Transverse colon (tissue), 4 donors: Measurements from ENCODE around the gene CDR2. TPM values are rescaled to one million over a fixed set of nuclear protein-coding genes. Genes with fewer than 3 reads are reported as not detected.
"Not testable (repeated sequence)": the region's sequence is repeated elsewhere in the genome, so short reads cannot be mapped to it uniquely, and the experiment has no call there.

Experiments used
- DNase-seq: peaks from one replicate; pipeline ENCODE4 v3.0.0-alpha.2; 2019
- H3K27ac ChIP-seq, 4 donors: fragments of 200-600 bp; sonication (generic); 2 replicates each; pipeline ENCODE4 v1.5.1; 2016 to 2018; ENCODE audit warnings: inconsistent platforms in 4 of 4
- H3K27me3 ChIP-seq: fragments of 200-600 bp; sonication (generic); 2 replicates; pipeline ENCODE4 v1.5.1; 2017; ENCODE audit warnings: inconsistent platforms
- H3K36me3 ChIP-seq, 4 donors: fragments of 200-600 bp; sonication (generic); 2 replicates each; pipeline ENCODE4 v1.5.1; 2017 to 2019; ENCODE audit warnings: inconsistent platforms in 4 of 4
- H3K4me1 ChIP-seq, 4 donors: fragments of 200-600 bp; sonication (generic); 2 replicates each; pipeline ENCODE4 v1.5.1; 2017 to 2020; ENCODE audit warnings: inconsistent platforms in 4 of 4
- H3K4me3 ChIP-seq, 4 donors: fragments of 200-600 bp; sonication (generic); 1 replicate in 1 of 4; 2 replicates in 3 of 4; pipeline versions ENCODE4 v1.5.1 to v1.6.1; 2017 to 2019; ENCODE audit warnings: inconsistent platforms in 4 of 4
- H3K9me3 ChIP-seq, 2 donors: fragments of 200-600 bp; sonication (generic); 2 replicates each; pipeline ENCODE4 v1.5.1; 2017 to 2019; ENCODE audit warnings: inconsistent platforms in 2 of 2
- CTCF ChIP-seq, 5 experiments: fragments of 200-600 bp in 3 of 5; fragments of 450-650 bp in 2 of 5; sonication (generic) in 3 of 5; IDR thresholded peaks; 1 replicate in 2 of 5; 2 replicates in 3 of 5; pipeline ENCODE4 v1.5.1; 2016 to 2017; ENCODE audit warnings: antibody characterized with exemption in 5 of 5, inconsistent platforms in 3 of 5, mild to moderate bottlenecking in 2 of 5, moderate library complexity in 1 of 5
- EP300 ChIP-seq: sonication (generic); formaldehyde crosslinking; IDR thresholded peaks from one replicate; pipeline ENCODE4 v1.6.1; 2017; ENCODE audit warnings: antibody characterized with exemption, low read depth
- POLR2A ChIP-seq: fragments of 450-650 bp; IDR thresholded peaks from one replicate; pipeline ENCODE4 v1.6.1; 2016; ENCODE audit warnings: antibody characterized with exemption, mild to moderate bottlenecking, moderate library complexity
- POLR2AphosphoS5 ChIP-seq, 3 donors: sonication (generic); formaldehyde crosslinking; IDR thresholded peaks; one replicate each; pipeline ENCODE4 v1.6.1; 2016; ENCODE audit warnings: antibody characterized with exemption in 3 of 3
- WGBS, 2 donors: methylation state at CpG; one replicate each; pipeline ENCODE4 v1.1.5; 2018; ENCODE audit warnings: low coverage in 1 of 2; 5-methylcytosine and 5-hydroxymethylcytosine counted together
- in situ Hi-C, 4 donors: fragments of 200-750 bp; cut with MboI; loops; one replicate each; pipeline versions ENCODE4 v1.15.0 to v1.15.1; 2017; ENCODE audit warnings: low sequenced_read_pairs in 3 of 4, low pct_ligation_motif_present in 1 of 4, low pct_unique_long_range_greater_than_20kb in 1 of 4
- intact Hi-C: fragments of 100-400 bp; cut with DNase I; formaldehyde crosslinking; loops from one replicate; pipeline ENCODE4 v1.15.1; 2023; ENCODE audit warnings: low total_unique reads
- total RNA-seq, 4 donors: library from RNA; depleted of rRNA; stranded (reverse); fragments of >200 nt; gene quantifications; one replicate each; pipeline ENCODE4 v1.1.0, GENCODE V29; 2016

The CDR2 gene
- total RNA-seq, 4 donors from 2014 or later, result 21.7 to 317 (median 24.1) TPM

- 95% methylated on average over 9 of the region's 9 CpGs; no CpG with 5 or more reads in 1 of the 2 donors for WGBS, 2 donors
Observed at GRCh38 chr16:22306788-22307187, 67.6 kb downstream of the CDR2 start.

GRCh38 chr16:22304411-22304810 is 70.0 kb downstream of the CDR2 start:
- 92 to 94% methylated on average over 3 to 4 of the region's 4 CpGs for WGBS, 2 donors
- H3K4me1 ChIP-seq, result peaks cover 0 to 16% (median 2%) of the 10 kb centered on the region in 4 donors
- no peak overlapping the region for H3K4me3 ChIP-seq
- peaks cover 0 to 19% (median 9%) of the 10 kb centered on the region in 4 donors for H3K36me3 ChIP-seq
- H3K9me3 ChIP-seq, result no peaks in the 10 kb centered on the region
- in situ Hi-C loops (loop anchor here in 2 of 4 donors (25.0 kb wide), 2 partner anchors 108 to 1117 kb away; no protein-coding TSS in a partner anchor), intact Hi-C loops (no loop called here)
- DNase-seq, result no peak
- no peaks in the 10 kb centered on the region for H3K27me3 ChIP-seq
- TF ChIP-seq POLR2A, result no peak
- no peak for TF ChIP-seq CTCF (IDR thresholded peaks at IDR 0.05)
- TF ChIP-seq POLR2AphosphoS5 (IDR thresholded peaks at IDR 0.05), result no peak
- no peak for TF ChIP-seq EP300
- no peak overlapping the region for H3K27ac ChIP-seq

More at GRCh38 chr16:22306788-22307187, 67.6 kb downstream of the CDR2 start:
- intact Hi-C loops (no loop called here), in situ Hi-C loops (loop anchor here in 2 of 4 donors (25.0 kb wide), 2 partner anchors 106 to 1119 kb away; no protein-coding TSS in a partner anchor)
- TF ChIP-seq POLR2AphosphoS5 (IDR thresholded peaks at IDR 0.05) (no peak), POLR2A (no peak), EP300 (no peak), CTCF (IDR thresholded peaks at IDR 0.05) (no peak)
- Histone ChIP-seq H3K9me3 (no peaks in the 10 kb centered on the region), H3K4me1 (no peaks in the 10 kb centered on the region), H3K4me3 (no peak overlapping the region), H3K36me3 (peaks cover 0 to 33% (median 13%) of the 10 kb centered on the region in 4 donors), H3K27ac (no peak overlapping the region), H3K27me3 (no peaks in the 10 kb centered on the region)
- no peak for DNase-seq

GRCh38 chr16:22302776-22303363 is 71.5 kb downstream of the CDR2 start:
- Histone ChIP-seq H3K9me3 (no peaks in the 10 kb centered on the region), H3K4me1 (peaks cover 0 to 27% (median 12%) of the 10 kb centered on the region in 4 donors), H3K27me3 (no peaks in the 10 kb centered on the region), H3K36me3 (peaks cover 0 to 7% (median 3%) of the 10 kb centered on the region in 4 donors), H3K27ac (no peak overlapping the region), H3K4me3 (no peak overlapping the region)
- in situ Hi-C loops, result loop anchor here in 2 of 4 donors (25.0 kb wide), 2 partner anchors 109 to 1116 kb away; no protein-coding TSS in a partner anchor
- TF ChIP-seq POLR2A, result no peak
- TF ChIP-seq EP300, result no peak
- no peak for TF ChIP-seq CTCF (IDR thresholded peaks at IDR 0.05)
- no peak for TF ChIP-seq POLR2AphosphoS5 (IDR thresholded peaks at IDR 0.05)
- intact Hi-C loops, result no loop called here
- no peak for DNase-seq
- 93 to 100% methylated on average over 4 to 12 of the region's 12 CpGs for WGBS, 2 donors

- WGBS, 2 donors, result 92 to 96% methylated on average over 6 to 7 of the region's 7 CpGs
- H3K4me3 ChIP-seq, H3K9me3 ChIP-seq, H3K27ac ChIP-seq, H3K36me3 ChIP-seq, H3K27me3 ChIP-seq, DNase-seq, intact Hi-C loops: not testable (repeated sequence)
- H3K4me1 ChIP-seq, result peaks cover 0 to 30% (median 13%) of the 10 kb centered on the region in 4 donors
- in situ Hi-C loops, result loop anchor here in 2 of 4 donors (25.0 kb wide), 2 partner anchors 111 to 1114 kb away; no protein-coding TSS in a partner anchor
Observed at GRCh38 chr16:22301423-22301822, 73.0 kb downstream of the CDR2 start.
